Measurements from ENCODE around the gene ZBED3.
"Not testable (repeated sequence)": the region's sequence is repeated elsewhere in the genome, so short reads cannot be mapped to it uniquely, and the experiment has no call there.

GRCh38 chr5:77107035-77107434 is 19.9 kb upstream of the ZBED3 start:
- not testable (repeated sequence) for TF ChIP-seq POLR2A (IDR thresholded peaks at IDR 0.05); CTCF (IDR thresholded peaks at IDR 0.05 in 4 of 5, conservative IDR thresholded peaks at IDR 0.05 in 1 of 5)

Data from gastrocnemius medialis (tissue), 4 donors.